HG02840 (cell line): Measurements from ENCODE around the gene DENND1A.

Experiments
- ATAC-seq: cut with Tn5 transposase; IDR thresholded peaks from one replicate; pipeline ENCODE4 v1.9.1; 2021; ENCODE audit warnings: mild to moderate bottlenecking, moderate library complexity, moderate number of reproducible peaks; ENCODE audit not compliant: unreplicated experiment, low FRiP score

The DENND1A gene

DNA sequence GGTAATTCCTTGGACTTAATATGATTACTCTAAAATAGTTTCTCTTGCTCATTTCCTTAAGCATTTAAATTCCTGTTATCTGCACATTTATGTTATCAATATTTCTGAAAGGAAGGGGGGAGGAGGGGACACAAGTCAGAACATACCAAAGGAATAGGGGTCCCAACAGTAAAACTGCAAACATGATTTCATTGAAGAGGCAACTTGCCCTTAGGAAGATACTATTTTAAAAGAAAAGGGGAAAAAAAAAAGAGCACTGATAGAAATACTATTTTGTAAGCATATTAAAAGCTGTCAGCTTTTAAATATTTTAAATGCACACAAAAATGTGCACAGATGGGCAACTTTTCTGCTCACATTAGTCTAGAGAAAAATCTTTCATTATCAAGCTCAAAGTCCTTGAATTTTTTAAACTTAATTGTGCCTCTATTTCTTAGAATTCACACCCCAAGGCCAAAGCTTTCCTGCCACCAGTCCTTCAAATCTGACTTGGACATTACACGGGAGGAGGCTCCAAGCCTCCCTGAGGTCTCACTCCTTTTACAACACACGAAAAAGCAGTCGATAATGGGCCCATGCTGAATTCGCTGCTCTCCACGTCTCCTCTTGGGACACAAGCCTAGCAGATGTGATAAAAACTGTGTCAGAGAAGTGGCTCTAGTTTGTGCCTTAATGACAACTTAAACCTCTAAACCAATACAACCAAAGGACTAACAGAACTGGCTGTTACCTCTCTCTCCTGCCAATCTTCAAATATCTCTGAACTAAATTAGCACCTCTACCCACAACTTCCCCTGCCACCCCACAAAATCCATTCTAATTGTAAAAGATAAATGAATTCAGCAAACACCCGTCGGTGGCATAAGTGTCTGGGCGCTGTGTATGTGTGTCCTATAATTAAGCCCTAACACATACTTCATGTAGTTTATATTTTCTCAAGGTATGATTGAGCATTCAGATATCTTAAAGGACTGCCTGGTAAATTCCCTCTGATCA, 154.3 kb downstream of the DENND1A start:
- ATAC-seq, result no peak

DNA sequence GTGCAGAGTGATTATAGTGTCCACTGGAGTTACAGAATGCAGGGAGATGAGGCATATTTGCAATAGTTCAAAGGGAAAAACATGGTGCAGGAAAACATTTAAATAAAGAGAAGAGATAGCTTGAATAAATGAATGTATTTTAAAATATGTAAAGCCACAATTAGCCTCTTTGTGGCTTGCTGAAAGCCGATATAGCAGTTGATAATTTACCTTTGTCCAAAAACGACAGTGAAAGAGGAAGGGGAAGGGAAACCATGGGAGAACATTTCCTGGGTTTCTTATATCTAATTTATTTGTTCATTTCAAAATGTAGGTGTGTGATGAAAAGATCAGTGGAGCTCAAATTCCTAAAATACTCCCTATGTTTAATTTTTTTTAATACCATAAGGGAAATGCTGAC, 156.1 kb downstream of the DENND1A start:
- ATAC-seq, result no peak

DNA sequence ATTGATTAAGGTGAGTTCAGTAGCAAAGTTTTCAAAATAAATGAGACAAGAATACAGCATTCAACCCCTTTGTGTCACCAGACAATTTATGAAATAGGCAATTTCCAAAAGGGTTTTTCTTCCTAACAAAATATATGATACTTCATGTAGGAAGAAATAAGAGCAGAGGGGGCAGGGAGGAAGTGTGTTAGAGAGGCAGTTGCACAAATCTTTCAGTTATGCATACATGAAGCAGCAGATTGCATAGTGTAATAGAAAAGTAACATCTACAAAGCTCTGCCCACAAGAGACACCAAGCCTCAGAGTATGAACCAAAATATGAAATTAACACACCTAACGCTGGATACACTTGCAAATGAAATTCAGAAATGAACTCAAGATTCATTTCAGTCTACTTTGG, 157.0 kb downstream of the DENND1A start:
- no peak for ATAC-seq

GRCh38 chr9:123772374-123772773, 157.6 kb downstream of the DENND1A start:
- no peak for ATAC-seq

- no peak for ATAC-seq
These were observed 158.2 kb downstream of the DENND1A start for GRCh38 chr9:123771690-123772089.

DNA sequence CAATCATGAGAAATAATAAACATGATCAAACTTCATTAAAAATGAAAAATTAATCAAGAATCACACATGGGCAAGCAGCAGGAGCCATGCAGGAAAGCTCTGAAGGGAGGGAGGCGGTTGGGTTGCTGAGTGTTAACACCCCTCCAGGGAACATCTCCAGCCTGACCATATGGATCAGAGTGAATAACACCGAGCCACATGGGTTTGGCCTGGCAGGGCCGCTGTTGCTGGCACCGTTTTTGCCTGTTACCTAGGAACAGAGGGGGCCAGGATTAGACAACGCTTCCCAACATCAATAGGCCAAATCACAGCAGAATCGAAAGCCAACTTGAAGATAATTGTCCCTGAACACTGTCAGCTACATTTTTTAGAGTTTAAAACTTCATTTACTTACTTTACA, 160.2 kb downstream of the DENND1A start:
- ATAC-seq, result no peak

GRCh38 chr9:123763910-123764588, 165.9 kb downstream of the DENND1A start:
- no peak for ATAC-seq

DNA sequence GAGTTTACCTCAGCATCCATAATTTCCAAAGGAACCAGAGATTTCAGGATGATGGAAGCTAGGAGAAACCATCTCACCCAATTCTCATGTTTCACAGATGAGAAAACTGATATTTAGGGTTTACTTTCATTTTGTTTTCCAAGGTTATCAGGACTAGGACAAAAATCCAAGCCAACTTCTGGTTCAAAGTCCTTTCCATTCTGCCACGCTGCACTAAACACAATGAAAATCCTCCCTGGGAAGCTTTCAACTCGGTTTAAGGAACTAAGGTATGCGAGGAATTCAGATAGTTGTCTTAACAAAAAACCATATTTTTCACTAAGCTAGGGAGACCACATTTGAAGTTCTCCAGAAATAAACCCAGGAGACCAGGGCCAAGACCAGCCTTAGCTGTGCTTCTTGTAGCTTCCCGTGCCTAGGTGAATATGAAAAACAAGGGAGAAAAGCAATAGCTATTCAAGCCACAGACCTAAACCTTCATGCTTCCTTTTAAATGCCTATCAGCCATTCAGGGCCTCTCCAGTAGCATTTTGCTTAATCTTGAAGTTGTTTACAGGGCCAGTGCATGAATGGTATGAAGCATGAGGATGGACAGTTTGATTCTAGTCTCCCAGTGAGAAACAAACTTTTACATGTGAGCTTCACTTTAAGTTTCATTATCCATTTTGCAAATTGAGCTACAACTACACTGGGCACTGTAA, 167.9 kb downstream of the DENND1A start:
- no peak for ATAC-seq

- no peak for ATAC-seq
These were observed 172.0 kb downstream of the DENND1A start for GRCh38 chr9:123757960-123758359.

DNA sequence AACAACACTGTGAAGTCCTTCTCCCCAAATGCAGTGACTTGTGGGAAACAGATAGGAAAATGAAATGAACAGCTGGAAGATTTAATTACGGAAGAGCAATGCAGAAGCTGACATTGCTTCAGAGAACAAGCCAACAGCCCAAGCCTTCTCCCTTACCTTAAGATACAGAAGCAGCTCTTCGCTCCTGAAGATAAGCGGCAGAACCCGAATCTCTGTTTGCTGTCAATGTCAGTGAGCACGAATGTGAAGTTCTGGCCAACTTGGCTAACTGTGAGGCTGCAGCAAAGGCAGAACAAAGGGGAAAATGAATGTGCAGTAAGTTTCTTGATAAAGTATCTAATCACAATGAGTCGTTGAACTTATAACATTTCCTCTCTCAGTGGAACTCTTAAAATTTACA, 172.4 kb downstream of the DENND1A start:
- no peak for ATAC-seq

DNA sequence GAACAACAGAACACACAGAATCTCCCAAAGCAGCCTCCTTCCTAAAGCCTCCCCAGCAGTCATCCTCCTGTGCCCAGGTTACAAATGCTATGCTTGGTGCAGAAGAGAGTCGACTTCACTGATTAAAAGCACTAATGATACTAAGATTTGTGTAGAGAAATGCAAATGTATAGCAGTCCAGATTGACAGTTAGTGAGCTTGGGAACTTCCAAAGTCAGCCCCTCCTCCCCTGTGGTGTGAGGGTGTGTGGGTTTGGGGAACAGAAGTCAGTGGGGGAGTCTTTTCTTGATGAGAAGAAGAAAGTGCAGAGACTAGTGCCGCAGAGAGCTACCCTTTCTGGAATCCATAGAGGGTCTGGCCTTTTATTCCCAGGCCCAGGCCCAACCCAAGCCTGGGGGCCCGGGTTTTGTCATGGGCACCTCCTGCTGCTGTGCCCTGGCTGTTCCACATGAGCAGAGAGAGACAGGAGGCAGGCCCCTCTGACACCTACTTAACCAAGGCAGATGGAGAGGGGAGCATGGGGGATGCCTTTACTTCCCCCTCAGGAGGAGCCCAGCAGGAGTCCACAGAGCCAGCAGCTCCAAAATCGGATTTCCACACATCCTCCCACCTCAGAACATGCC, 173.3 kb downstream of the DENND1A start:
- ATAC-seq, result no peak

DNA sequence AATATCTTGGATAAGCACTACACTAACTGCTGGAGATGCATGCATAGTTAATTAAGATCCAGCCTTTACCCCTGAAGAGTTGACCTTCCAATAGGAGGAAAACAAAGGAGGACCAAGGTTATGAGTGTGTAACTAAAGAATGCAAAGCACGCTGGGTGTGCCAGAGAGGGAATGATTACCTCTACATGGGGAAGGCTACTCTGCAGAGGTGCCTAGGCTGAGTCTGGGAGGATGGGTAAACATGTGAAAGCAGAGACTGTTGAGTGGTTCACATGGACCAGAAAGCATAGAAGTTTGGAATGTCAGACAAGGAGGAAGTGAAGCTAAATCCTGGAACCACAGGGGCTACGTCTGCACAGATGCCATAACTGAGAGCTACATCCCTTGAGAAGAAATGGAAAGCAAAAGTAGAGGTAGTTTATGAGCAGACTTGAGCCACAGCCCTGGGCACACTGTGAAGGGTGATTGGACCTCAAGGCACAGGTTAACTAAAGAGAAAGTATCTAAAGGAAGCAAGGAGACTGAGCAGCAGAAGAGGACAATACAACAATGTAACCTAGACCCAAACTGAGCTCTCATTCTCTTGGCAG, 176.2 kb downstream of the DENND1A start:
- ATAC-seq, result no peak

- no peak for ATAC-seq
These were observed 176.9 kb downstream of the DENND1A start for GRCh38 chr9:123753016-123753415.

GRCh38 chr9:123749580-123750202, 180.2 kb downstream of the DENND1A start:
- ATAC-seq, result no peak

- no peak for ATAC-seq
These were observed 183.2 kb downstream of the DENND1A start for GRCh38 chr9:123746765-123747164.

- no peak for ATAC-seq
These were observed 184.0 kb downstream of the DENND1A start for GRCh38 chr9:123745933-123746332.

DNA sequence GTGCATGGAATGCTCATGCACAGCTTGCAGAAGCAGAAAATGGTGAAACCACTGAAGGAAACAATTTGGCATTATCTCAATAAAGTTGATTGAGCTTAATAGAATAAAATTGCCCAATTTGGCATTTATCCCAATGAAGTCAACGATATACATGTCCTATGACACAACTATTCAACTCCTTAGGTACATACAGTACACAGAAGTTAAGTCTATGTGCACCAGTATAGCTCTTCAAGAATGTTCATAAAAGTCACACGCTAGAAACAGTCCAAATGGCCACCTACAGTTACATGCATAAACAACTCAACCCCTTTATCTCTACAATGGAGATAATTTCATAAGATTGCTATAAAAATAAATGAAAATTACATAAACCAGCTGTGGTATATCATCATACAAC, 184.5 kb downstream of the DENND1A start:
- no peak for ATAC-seq

- ATAC-seq, result no peak
These were observed 186.2 kb downstream of the DENND1A start for GRCh38 chr9:123743737-123744136.

DNA sequence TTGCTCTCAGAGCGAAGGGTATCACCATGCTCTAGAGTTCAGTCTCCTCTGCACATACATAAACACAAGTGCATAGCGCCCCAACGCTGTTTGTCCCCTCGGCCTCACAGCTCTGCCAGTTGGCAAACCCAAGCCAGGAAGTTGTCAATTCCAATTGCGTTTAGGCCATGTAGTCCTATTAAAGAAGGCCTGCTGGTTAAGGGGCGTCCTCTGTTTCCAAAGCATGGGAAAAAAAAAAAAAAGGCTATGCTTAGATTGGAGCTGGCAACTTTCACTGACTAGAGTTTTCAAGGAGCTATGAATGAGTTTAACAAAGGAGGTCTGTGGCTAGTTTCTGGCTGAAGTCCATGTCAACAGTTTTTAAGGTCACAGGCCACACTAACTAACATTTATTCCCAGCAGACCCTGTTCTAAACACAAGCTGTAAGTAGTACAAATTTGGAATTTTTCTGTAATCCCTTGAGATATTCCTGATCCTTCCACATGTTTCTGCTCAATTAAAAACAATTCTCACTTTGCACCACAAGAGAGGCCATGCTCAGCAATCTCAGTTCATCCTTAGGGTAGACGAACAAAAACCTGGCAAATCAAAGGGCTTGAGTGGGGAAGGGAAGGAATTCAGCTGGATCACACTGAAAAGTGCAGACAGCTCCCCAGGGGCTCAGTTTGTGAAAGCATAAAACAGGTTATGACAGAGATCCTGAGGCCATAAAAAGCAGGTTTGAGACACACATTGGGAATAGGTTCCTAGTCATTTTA, 187.7 kb downstream of the DENND1A start:
- ATAC-seq, result no peak
